SH-SY5Y (cell line): ENCODE measurements around the gene SEC22A.

Experiments used
- GATA2 ChIP-seq: IDR thresholded peaks from 2 replicates; pipeline ENCODE4 v1.6.1; 2011; ENCODE audit warnings: mild to moderate bottlenecking, low read depth, low read length
- GATA3 ChIP-seq: IDR thresholded peaks from 2 replicates; pipeline ENCODE4 v1.6.1; 2011; ENCODE audit warnings: low read depth, mild to moderate bottlenecking, low read length, moderate library complexity

GRCh38 chr3:123320221-123320620 lies 118.5 kb downstream of the SEC22A start:
- TF ChIP-seq GATA3, result no peak
- no peak for TF ChIP-seq GATA2
